K562 (cell line): ENCODE results near the gene C19orf85. TPM values are rescaled to one million over a fixed set of nuclear protein-coding genes. Genes with fewer than 3 reads are reported as not detected.
A peak's percentile ranks its signal among the peaks of the same experiment; 100 is the strongest.

Experiments
- BCOR ChIP-seq: fragments of 450-650 bp; IDR thresholded peaks from 2 replicates; pipeline ENCODE4 v1.6.1; 2016
- CEBPG ChIP-seq, 3 experiments: fragments of 200-800 bp in 1 of 3; sonication (Bioruptor generic) in 1 of 3; sonication (generic) in 1 of 3; formaldehyde crosslinking in 1 of 3; IDR thresholded peaks in 2 of 3; conservative IDR thresholded peaks in 1 of 3; 2 replicates each; pipeline versions ENCODE4 v1.6.1 to v1.8.0; 2016 to 2022; ENCODE audit warnings: missing compliant biosample characterization in 2 of 3, missing genetic modification characterization in 2 of 3, mild to moderate bottlenecking in 1 of 3, missing genetic modification reagents in 1 of 3
- GATAD2A ChIP-seq: fragments of 450-650 bp; IDR thresholded peaks from 2 replicates; pipeline ENCODE4 v1.6.1; 2017
- PTBP1 ChIP-seq: fragments of 200-400 bp; formaldehyde crosslinking; IDR thresholded peaks from 2 replicates; pipeline ENCODE4 v1.6.1; 2017; ENCODE audit warnings: low read depth, low read length
- RBFOX2 ChIP-seq: fragments of 200-400 bp; formaldehyde crosslinking; IDR thresholded peaks from 2 replicates; pipeline ENCODE4 v1.6.1; 2017; ENCODE audit warnings: low read depth, mild to moderate bottlenecking, low read length, moderate library complexity
- RBM22 ChIP-seq: fragments of 200-400 bp; formaldehyde crosslinking; IDR thresholded peaks from 2 replicates; pipeline ENCODE4 v1.6.1; 2018; ENCODE audit warnings: low read length, low read depth; ENCODE audit not compliant: poor library complexity, severe bottlenecking
- RFX1 ChIP-seq: fragments of 450-650 bp; IDR thresholded peaks from 2 replicates; pipeline ENCODE4 v1.6.1; 2016; ENCODE audit warnings: mild to moderate bottlenecking, moderate library complexity
- ZBTB7A ChIP-seq: IDR thresholded peaks from 2 replicates; pipeline ENCODE4 v1.6.1; 2011; ENCODE audit warnings: low read depth, mild to moderate bottlenecking, low read length, moderate library complexity, borderline replicate concordance; ENCODE audit not compliant: control insufficient read depth
- ZSCAN32 ChIP-seq: fragments of 450-650 bp; formaldehyde crosslinking; IDR thresholded peaks from 2 replicates; pipeline ENCODE4 v1.4.0; 2020; ENCODE audit warnings: mild to moderate bottlenecking, moderate library complexity
- polyA plus RNA-seq, 8 experiments: library from polyadenylated mRNA; depleted of rRNA in 4 of 8; stranded (reverse) in 5 of 8; unstranded in 3 of 8; fragments of >200 nt; fragmentation: Nextera tagmentation in 2 of 8; fragmentation: Illumina TruSeq in 1 of 8; extraction: Ambion mirVana in 2 of 8; extraction: Trizol in 1 of 8; gene quantifications; 2 replicates each; pipeline versions ENCODE4 v1.2.1 to v1.2.3, GENCODE V29; 2011 to 2014; ENCODE audit warnings: inconsistent platforms in 1 of 8, missing spikeins in 1 of 8
- total RNA-seq, 7 experiments: library from RNA; depleted of rRNA in 6 of 7; stranded (reverse); fragments of >200 nt in 6 of 7; fragmentation: Illumina TruSeq in 2 of 7; extraction: Trizol in 2 of 7; gene quantifications; 2 replicates each; pipeline versions ENCODE4 v1.2.1 to v1.2.3, GENCODE V29; 2011 to 2021; ENCODE audit warnings: low replicate concordance in 1 of 7

C19orf85 gene
- total and polyA plus RNA-seq, 9 of the 15 experiments (the other 6 are each of a cell fraction or from before 2014, with no cell fraction given) = not detected

GRCh38 chr19:55451965-55452748 is 12.4 kb downstream of the C19orf85 start (continued):
- peak; percentile 66 for TF ChIP-seq CEBPG (CRISPR knock-in tag; IDR thresholded peaks at IDR 0.05)
- TF ChIP-seq CEBPG (tag; conservative IDR thresholded peaks at IDR 0.05 in 1 of 2, IDR thresholded peaks at IDR 0.05 in 1 of 2) = no peak
- TF ChIP-seq BCOR = peak; percentile 40; the same call in 1 of the 2 replicates
- peak; percentile 88 for TF ChIP-seq RFX1
- peak; percentile 85 for TF ChIP-seq ZBTB7A
- TF ChIP-seq ZSCAN32 (CRISPR knock-in tag) = no peak
- TF ChIP-seq RBM22 = peak; percentile 60
- no peak for TF ChIP-seq GATAD2A
- 0 out of 2 replicates have a peak, but pooled peaks have one; percentile 25 for TF ChIP-seq PTBP1
- TF ChIP-seq RBFOX2 = peak; percentile 23; the same call in 1 of the 2 replicates
